Erythroblast (primary cell): Measurements from ENCODE around the gene GRN.

Experiments used
- GATA1 ChIP-seq: IDR thresholded peaks from 2 replicates; pipeline ENCODE4 v1.6.1; 2011; ENCODE audit warnings: low read depth, mild to moderate bottlenecking, control low read depth, low read length, moderate library complexity
- POLR2A ChIP-seq: IDR thresholded peaks from 2 replicates; pipeline ENCODE4 v1.6.1; 2011; ENCODE audit warnings: mild to moderate bottlenecking, low read length

DNA sequence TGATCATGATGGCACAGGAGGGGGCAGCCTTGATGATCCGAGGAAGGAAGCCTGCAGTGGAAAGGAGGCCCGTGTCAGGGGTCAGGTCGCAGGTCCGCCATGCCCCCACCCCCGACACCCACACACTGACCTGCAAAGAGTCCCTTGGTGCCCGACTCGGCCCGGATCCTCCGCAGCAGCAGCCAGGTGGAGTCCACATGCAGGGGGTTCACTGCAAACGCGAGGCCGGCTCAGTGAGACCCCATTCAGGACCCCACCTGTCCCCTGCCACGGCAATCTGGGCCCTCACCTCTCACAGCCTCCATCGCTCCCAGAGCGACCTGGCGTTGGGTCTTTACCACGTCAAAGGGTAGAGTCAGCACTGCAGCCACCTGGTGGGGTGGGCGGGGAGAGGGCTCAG is 25.0 kb upstream of the GRN start:
- no peak for TF ChIP-seq POLR2A
- no peak for TF ChIP-seq GATA1
